Measurements from ENCODE around the gene ASPHD2. TPM values are rescaled to one million over a fixed set of nuclear protein-coding genes. Genes with fewer than 3 reads are reported as not detected.

The ASPHD2 gene
- polyA plus RNA-seq, 1 experiment: 1.9 TPM

DNA sequence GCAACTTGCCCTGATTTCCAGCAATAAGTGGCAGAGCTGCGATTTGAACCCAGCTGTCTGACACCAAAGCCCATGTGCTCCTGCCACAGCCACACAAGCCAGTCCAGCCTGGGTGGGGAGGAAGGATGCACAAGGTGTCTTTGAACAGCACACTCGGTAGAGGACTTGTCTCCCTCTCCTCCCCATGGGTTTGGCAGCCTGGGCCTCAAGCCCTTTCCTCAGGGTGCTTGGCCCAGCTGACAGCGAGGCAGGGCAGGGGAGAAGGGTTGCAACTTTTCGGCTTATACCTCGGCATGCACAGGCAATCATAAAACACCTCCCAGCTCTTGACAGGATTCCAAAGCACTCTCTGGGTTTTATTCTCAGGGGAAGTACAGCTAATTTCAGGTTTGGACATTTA, 19.3 kb downstream of the ASPHD2 start:
- ChIA-PET CTCF (interaction anchor here (1.1 to 1.7 kb wide), 3 partner anchors 12 to 84 kb away, joined by 4 to 8 read pairs (median 6); no protein-coding TSS in a partner anchor), POLR2A (no interaction called here)
- Histone ChIP-seq H3K9me3 (ENCODE audit: control insufficient read depth, insufficient read depth, low read length) (no peaks in the 10 kb centered on the region), H3K4me3 (ENCODE audit: low read depth, low read length) (no peak overlapping the region), H3K27me3 (ENCODE audit: control insufficient read depth, insufficient read depth, low read length) (no peaks in the 10 kb centered on the region), H3K27ac (ENCODE audit: low read depth, low read length) (no peak overlapping the region)
- DNase-seq (ENCODE audit: low read depth, low spot score): no peak
- TF ChIP-seq, protein P1, sequence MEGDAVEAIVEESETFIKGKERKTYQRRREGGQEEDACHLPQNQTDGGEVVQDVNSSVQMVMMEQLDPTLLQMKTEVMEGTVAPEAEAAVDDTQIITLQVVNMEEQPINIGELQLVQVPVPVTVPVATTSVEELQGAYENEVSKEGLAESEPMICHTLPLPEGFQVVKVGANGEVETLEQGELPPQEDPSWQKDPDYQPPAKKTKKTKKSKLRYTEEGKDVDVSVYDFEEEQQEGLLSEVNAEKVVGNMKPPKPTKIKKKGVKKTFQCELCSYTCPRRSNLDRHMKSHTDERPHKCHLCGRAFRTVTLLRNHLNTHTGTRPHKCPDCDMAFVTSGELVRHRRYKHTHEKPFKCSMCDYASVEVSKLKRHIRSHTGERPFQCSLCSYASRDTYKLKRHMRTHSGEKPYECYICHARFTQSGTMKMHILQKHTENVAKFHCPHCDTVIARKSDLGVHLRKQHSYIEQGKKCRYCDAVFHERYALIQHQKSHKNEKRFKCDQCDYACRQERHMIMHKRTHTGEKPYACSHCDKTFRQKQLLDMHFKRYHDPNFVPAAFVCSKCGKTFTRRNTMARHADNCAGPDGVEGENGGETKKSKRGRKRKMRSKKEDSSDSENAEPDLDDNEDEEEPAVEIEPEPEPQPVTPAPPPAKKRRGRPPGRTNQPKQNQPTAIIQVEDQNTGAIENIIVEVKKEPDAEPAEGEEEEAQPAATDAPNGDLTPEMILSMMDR (IDR thresholded peaks at IDR 0.05; ENCODE audit: low read depth, low read length): no peak

DNA sequence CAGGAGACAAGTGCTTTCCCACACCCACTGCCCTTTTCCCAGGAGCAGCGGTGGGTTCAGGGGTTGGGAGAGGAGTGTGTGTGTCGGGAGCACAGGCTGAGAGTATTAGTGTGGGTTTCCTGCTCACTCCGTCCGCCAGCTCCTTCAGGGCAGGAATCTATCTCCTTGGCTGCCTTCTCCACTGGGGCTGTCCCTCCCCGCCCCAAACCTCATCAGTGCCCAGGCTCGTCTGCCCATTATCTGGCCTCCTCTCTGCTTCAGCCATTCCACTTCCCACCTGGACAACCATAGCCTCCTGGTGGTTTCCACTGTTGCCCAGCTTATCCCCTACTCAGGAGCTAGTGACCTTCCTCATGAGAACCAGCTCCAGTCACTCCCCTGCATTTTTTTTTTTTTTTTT, 19.9 kb downstream of the ASPHD2 start:
- H3K4me3 ChIP-seq (ENCODE audit: low read depth, low read length): no peak overlapping the region
- no peaks in the 10 kb centered on the region for H3K9me3 ChIP-seq (ENCODE audit: control insufficient read depth, insufficient read depth, low read length)
- ChIA-PET POLR2A (no interaction called here), CTCF (interaction anchor here (1.1 to 1.7 kb wide), 4 partner anchors 11 to 85 kb away, joined by 4 to 8 read pairs (median 6); no protein-coding TSS in a partner anchor)
- no peak for DNase-seq (ENCODE audit: low read depth, low spot score)
- H3K27me3 ChIP-seq (ENCODE audit: control insufficient read depth, insufficient read depth, low read length): no peaks in the 10 kb centered on the region
- TF ChIP-seq, protein P1 (IDR thresholded peaks at IDR 0.05; ENCODE audit: low read depth, low read length): no peak
- H3K27ac ChIP-seq (ENCODE audit: low read depth, low read length): no peak overlapping the region

DNA sequence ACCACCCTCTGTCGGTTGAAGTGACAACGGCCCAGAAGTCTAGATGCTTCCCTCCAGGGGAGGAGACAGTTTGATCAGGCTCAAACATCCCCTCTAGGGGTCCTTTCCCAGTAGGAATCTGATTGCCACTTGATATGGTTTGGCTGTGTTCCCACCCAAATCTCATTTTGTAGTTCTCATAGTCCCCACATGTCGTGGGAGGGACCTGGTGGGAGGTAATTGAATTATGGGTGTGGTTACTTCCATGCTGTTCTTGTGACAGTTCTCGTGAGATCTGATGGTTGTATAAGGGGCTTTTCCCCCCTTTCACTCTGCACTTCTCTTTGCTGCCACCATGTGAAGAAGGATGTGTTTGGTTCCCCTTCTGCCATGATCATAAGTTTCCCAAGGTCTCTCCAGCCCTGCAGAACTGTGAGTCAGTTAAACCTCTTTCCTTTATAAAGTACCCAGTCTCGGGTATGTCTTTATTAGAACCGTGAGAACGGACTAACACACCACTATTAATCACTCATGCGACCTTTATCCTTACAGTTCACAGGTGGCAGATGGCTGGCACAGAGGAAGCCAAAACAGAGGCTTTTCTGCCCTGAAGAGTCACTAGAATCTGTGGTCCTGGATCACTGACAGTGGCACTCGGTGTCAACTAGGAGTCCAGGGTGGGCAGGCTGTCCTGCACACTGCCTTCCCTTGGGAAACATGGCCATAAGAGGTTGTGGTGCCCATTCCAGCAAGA, 21.6 kb downstream of the ASPHD2 start:
- H3K4me3 ChIP-seq (ENCODE audit: low read depth, low read length): no peak overlapping the region
- no peak for DNase-seq (ENCODE audit: low read depth, low spot score)
- H3K27ac ChIP-seq (ENCODE audit: low read depth, low read length): no peak overlapping the region
- ChIA-PET POLR2A (no interaction called here), CTCF (no interaction called here)
- no peaks in the 10 kb centered on the region for H3K9me3 ChIP-seq (ENCODE audit: control insufficient read depth, insufficient read depth, low read length)
- TF ChIP-seq, protein P1 (IDR thresholded peaks at IDR 0.05; ENCODE audit: low read depth, low read length): no peak
- no peaks in the 10 kb centered on the region for H3K27me3 ChIP-seq (ENCODE audit: control insufficient read depth, insufficient read depth, low read length)

DNA sequence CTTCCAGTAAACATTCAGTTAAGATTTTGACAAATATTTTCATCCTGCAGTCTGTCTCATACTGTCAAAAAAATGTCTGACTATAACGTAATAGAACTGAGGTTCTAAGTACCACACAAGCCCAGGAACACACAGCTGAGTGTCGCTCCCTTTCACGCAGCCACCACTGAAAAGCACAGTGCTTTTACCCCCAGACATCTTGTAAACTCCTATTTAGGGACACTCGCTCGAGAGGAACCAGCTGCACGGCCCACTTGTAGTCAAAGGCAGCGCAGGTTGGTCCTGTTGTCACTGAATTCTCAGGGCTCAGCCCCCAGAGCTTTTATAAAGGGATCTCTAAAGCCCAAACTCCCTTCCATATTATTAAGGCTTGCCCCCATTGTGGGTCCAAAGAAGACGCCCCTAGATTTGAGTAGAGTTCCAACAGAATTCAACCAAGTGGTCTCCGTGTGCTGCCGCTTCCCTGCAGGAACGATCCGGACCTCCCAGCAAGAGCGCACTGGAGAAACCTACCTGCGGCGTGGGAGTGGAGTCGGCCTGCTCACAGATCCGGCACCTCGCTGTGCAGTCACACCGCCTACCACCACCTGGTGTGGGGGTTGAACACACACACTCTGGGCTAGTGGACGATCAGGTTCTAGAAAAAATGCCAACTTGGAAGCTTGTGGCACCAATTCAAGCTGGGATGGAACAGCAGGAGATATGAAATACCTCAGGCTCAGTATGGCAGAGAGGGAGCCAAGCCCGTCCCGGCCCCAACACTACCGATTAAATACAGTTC, 23.4 kb downstream of the ASPHD2 start:
- Histone ChIP-seq H3K9me3 (ENCODE audit: control insufficient read depth, insufficient read depth, low read length) (no peaks in the 10 kb centered on the region), H3K27me3 (ENCODE audit: control insufficient read depth, insufficient read depth, low read length) (no peaks in the 10 kb centered on the region), H3K4me3 (ENCODE audit: low read depth, low read length) (no peak overlapping the region), H3K27ac (ENCODE audit: low read depth, low read length) (no peak overlapping the region)
- ChIA-PET CTCF (interaction anchor here (1.0 to 1.6 kb wide), 3 partner anchors 8 to 88 kb away, joined by 3 to 5 read pairs (median 4); no protein-coding TSS in a partner anchor), POLR2A (no interaction called here)
- TF ChIP-seq, protein P1 (IDR thresholded peaks at IDR 0.05; ENCODE audit: low read depth, low read length): no peak
- DNase-seq (ENCODE audit: low read depth, low spot score): no peak

DNA sequence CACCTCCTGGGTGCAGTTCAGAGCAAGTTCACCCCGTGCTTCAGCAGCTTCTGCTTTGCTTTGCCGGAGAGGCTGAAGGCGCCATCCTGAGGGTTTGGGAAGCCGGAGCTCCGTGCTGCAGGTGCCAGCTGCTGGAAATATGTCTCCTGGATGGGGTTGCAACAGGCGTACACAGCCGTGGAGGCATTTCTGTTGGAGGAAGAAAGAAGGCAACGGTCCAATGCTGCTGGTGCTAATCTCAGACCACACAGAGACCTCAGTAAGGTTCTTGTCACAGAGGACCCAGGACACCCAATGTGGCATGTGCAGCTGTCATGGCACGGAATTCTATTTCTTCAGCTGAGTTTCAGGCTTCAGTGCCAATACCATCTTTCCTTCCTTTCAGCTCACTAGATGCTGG, 24.2 kb downstream of the ASPHD2 start:
- no peak for DNase-seq (ENCODE audit: low read depth, low spot score)
- Histone ChIP-seq H3K27ac (ENCODE audit: low read depth, low read length) (no peak overlapping the region), H3K4me3 (ENCODE audit: low read depth, low read length) (no peak overlapping the region), H3K9me3 (ENCODE audit: control insufficient read depth, insufficient read depth, low read length) (no peaks in the 10 kb centered on the region), H3K27me3 (ENCODE audit: control insufficient read depth, insufficient read depth, low read length) (no peaks in the 10 kb centered on the region)
- ChIA-PET POLR2A (no interaction called here), CTCF (interaction anchor here (0.6 to 1.6 kb wide), 3 partner anchors 8 to 89 kb away, joined by 3 to 8 read pairs (median 5); no protein-coding TSS in a partner anchor)
- TF ChIP-seq, protein P1 (IDR thresholded peaks at IDR 0.05; ENCODE audit: low read depth, low read length): no peak
